ENCODE data around the gene PTPRCAP. TPM values are rescaled to one million over a fixed set of nuclear protein-coding genes. Genes with fewer than 3 reads are reported as not detected.

The PTPRCAP gene
- total RNA-seq, 1 donor: 0.45 TPM

DNA sequence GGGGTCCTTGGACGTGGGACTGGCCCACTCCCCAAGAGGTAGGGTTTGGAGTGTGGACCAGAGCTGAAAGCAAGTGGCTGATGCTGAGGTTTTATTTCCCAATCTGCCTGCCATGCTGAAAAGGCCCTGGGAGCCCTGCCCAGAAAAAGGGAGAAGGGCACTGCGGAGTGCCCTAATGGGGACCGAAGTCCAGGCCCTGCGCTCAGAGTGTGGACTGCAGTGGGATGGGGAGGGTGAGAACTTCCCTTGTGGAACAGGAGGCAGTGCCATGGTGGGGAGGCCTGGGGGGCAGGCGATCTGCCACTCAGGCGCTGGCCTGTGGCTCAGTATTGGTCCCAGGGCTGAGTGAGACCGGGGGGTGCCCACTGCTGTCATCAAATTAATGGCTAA is 10.7 kb upstream of the PTPRCAP start:
- no peak overlapping the region for H3K4me3 ChIP-seq (ENCODE audit: low read depth, low read length)
- no peak for TF ChIP-seq CTCF (IDR thresholded peaks at IDR 0.05; ENCODE audit: insufficient read depth, low read length)
- no peak for DNase-seq (ENCODE audit: low read depth)

DNA sequence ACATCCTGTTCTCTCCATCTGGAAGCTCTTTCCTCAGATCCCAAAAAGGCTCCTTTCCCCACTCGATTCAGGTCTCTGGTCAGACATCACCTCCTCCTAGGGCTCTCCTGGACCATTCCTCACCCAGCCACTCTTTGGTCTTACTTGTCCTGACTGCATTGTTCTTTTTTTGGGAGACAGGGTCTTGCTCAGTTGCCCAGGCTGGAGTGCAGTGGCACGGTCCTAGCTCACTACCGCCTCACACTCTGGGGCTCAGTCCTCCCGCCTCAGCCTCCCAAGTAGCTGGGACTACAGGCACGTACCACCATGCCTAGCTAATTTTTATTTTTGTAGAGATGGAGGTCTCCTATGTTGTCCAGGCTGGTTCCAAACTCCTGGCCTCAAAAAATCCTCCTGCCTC is 8.0 kb upstream of the PTPRCAP start:
- DNase-seq (ENCODE audit: low read depth): no peak
- H3K4me3 ChIP-seq (ENCODE audit: low read depth, low read length): no peak overlapping the region
- no peak for TF ChIP-seq CTCF (IDR thresholded peaks at IDR 0.05; ENCODE audit: insufficient read depth, low read length)

- no peak for TF ChIP-seq CTCF (IDR thresholded peaks at IDR 0.05; ENCODE audit: insufficient read depth, low read length)
- DNase-seq (ENCODE audit: low read depth): no peak
- peak overlapping the region; percentile 89 for H3K4me3 ChIP-seq (ENCODE audit: low read depth, low read length)
Observed at GRCh38 chr11:67442504-67443404, 5.3 kb upstream of the PTPRCAP start.

GRCh38 chr11:67441731-67442351 is 4.4 kb upstream of the PTPRCAP start:
- no peak for TF ChIP-seq CTCF (IDR thresholded peaks at IDR 0.05; ENCODE audit: insufficient read depth, low read length)
- H3K4me3 ChIP-seq (ENCODE audit: low read depth, low read length): peak overlapping the region; percentile 89
- no peak for DNase-seq (ENCODE audit: low read depth)

DNA sequence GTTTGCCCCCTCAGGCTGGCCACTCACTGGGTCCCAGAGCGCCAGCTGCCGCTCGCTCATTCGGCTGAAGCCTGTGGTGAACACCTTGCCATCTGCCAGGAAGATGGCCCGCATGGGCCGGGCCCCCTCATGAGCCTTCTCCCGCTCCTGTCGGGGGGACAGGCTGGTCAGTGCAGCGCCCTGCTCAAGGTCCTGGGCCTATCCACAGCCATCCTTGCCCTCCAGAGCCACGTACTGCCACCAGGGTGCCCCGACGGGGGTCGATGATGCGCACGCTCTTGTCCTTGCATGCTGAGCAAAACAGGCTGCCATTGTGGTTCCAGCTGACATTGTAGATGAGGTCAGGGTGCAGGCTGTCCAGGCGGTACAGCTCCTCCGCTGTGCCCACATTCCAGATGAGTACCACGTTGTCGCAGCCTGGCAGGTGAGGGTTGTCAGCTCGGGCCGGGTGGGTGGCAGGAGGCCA is 3.6 kb upstream of the PTPRCAP start:
- no peak for DNase-seq (ENCODE audit: low read depth)
- TF ChIP-seq CTCF (IDR thresholded peaks at IDR 0.05; ENCODE audit: insufficient read depth, low read length): no peak
- no peak overlapping the region for H3K4me3 ChIP-seq (ENCODE audit: low read depth, low read length)

- no peak for TF ChIP-seq CTCF (IDR thresholded peaks at IDR 0.05; ENCODE audit: insufficient read depth, low read length)
- no peak overlapping the region for H3K4me3 ChIP-seq (ENCODE audit: low read depth, low read length)
- DNase-seq (ENCODE audit: low read depth): no peak
Observed at GRCh38 chr11:67440229-67441097, 3.0 kb upstream of the PTPRCAP start.

Data from fibroblast of the aortic adventitia (primary cell).